Vein endothelial cell (primary cell): ENCODE results near the gene SLC13A3. TPM values are rescaled to one million over a fixed set of nuclear protein-coding genes. Genes with fewer than 3 reads are reported as not detected.

Experiments used
- total RNA-seq: library from RNA; depleted of rRNA; stranded (reverse); fragments of >200 nt; gene quantifications from 2 replicates; pipeline ENCODE4 v1.2.3, GENCODE V29; 2012

Gene SLC13A3, protein sequence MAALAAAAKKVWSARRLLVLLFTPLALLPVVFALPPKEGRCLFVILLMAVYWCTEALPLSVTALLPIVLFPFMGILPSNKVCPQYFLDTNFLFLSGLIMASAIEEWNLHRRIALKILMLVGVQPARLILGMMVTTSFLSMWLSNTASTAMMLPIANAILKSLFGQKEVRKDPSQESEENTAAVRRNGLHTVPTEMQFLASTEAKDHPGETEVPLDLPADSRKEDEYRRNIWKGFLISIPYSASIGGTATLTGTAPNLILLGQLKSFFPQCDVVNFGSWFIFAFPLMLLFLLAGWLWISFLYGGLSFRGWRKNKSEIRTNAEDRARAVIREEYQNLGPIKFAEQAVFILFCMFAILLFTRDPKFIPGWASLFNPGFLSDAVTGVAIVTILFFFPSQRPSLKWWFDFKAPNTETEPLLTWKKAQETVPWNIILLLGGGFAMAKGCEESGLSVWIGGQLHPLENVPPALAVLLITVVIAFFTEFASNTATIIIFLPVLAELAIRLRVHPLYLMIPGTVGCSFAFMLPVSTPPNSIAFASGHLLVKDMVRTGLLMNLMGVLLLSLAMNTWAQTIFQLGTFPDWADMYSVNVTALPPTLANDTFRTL
- under 0.01 and 0.65 TPM in 2 replicates for total RNA-seq

DNA sequence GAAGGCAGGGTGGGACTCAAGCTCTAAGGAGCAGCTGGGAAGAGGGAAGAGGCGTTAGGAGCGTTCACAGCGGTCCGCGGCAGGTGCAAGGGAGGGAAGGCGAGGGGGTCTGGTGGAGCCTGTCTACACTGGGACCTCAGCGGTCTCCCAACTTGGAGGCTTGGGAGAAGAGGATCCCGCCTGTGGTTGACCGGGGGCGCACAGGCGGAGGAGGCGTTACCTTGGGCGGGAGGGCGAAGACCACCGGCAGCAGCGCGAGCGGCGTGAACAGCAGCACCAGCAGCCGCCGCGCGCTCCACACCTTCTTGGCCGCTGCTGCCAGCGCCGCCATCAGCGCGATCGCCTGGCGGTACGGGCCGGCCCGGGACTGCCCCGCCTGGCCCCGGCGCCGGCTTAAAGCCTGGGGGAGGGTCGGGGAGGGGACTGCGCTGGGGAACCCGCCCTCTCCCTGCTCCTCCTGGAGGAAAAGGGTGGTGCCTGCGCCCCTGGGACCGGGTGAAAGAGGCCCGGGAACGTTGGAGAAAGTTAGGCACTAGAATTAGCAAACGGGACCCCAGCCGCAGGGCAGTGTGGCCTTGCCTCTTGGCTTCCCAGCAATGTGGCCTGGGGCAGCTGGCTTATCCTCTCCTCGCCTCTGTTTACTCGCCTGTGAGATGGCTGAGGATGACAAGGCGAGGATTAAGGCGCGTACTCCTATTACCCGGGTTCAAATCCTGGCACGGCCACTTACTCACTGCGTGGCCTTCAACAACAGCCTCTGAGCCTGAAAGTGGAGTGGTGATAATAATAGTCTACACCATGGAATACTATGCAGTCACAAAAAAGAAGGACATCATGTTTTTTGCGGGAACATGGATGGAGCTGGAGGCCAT is at the start of gene SLC13A3:
SLC13A3 (minus strand) TSS at position 369 of the 872 bp plus-strand sequence; CDS start at position 331, 38 bp downstream.

DNA sequence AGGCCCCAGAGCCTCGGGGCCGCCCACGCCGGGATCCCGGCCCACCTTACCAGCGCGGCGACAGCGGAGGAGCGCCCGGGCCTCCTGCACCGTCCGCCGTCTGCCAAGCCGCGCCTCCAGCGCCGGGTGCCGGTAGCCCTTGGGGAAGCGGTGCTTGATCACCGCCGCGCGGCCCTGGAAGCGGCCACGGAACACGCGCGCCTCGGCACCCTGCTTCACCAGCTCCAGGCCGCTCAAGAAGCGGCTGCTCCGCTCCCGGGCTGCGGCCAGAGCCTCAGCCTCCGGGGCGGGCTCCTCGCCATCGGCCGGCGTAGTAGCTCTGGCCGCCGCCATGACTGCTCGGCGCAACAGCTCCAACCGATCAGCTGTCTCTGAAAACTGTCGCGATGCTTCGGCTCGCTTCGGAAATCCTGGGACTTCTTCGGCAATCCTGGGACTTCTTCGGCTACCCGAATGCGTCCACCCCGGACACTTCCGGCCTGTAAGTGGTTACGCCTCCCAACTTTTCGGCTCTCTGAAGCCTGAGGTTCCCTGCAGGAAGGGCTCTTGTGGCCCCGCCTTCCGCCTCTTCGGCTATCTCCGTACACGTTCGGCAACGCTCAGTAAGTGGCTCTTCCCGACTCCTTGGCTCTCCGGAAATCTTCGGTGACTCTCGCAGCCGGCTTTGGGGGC is 38.0 kb upstream of the SLC13A3 start, which contains the start of gene TP53RK:
TP53RK (minus strand) TSS at position 363 of the 672 bp plus-strand sequence; CDS start at position 333, 30 bp downstream.

DNA sequence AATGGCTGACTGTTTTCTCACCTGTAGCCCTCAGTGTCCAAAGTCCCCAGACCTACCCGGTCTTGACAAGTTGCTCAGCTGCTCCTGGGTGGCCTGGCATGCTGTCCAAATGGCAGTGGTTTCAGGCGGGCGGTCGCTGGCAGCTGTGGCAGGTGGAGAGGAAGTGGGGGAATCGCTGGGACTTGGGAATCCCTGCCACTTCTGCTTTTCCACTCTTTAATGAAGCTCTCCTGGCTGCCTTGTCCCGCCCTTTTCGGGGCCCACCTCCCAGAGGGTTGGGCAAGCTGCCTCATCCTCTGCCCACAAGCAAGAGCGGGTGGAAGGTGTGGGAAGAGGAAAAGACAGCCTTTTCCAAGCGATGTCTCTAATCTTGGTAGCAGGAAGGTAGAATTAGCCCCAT is 100.8 kb downstream of the SLC13A3 start, which contains the start of gene OCSTAMP:
OCSTAMP (minus strand) TSS at position 194 of the 400 bp plus-strand sequence; CDS start at position 100, 94 bp downstream.

DNA sequence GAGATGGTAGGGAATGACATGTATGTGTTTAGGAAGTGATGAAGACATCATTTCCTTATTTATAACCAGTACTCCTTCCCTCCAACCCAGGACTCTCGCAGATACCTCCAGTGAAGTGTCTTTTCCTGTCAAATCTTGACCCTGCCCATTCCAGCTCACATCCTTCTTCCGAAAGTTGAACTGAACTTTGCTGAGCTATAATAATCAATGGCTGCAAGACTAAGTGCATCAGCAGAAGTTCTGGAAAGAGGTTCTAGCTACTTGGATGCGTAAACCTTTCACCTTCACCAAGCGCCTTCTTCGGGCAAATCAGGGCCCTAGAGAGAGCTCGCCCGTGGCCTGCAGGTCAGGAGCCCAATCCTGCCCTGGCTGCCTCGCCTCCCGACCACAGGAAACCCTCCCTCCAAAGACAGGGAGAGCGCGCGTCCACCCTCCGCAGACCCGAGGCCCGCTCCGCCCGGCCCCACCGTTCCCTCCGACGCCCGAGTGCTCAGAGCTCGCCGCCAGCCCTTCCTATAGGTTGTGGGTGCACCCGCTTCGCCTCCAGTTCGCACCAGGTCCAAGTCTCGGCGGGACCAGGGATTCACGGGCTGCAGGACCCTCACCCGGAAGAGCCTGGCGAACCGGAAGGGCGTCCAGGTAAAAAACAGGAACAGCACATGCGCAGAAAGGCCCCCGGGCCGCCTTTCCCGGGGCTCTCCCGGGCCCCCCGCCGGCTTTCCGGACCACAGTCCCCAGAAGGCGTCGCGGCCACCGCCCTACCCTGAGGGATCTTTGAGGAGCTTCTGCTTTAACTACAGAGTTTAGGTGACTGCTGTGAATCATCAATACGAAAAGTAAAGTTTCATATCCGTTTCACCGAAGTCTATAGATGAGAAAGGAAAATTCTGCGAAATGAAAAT is 138.1 kb downstream of the SLC13A3 start, which contains the start of gene ZNF334:
ZNF334 (minus strand) TSS at position 617 of the 902 bp plus-strand sequence. CDS start 1,457 bp downstream, outside the sequence.

Other genes with a start within 250 kb of the SLC13A3 start
- gene ELMO2, start 244.8 kb downstream of the SLC13A3 start, total RNA-seq: 31.7 and 36.3 TPM in 2 replicates
- under 0.01 and 0.48 TPM in 2 replicates for gene ZNF334, start 137.9 kb downstream of the SLC13A3 start, total RNA-seq
- gene OCSTAMP, start 100.8 kb downstream of the SLC13A3 start, total RNA-seq: not detected in 2 replicates
- 16.3 and 18.8 TPM in 2 replicates for gene TP53RK, start 38.0 kb upstream of the SLC13A3 start, total RNA-seq
- gene SLC2A10, start 58.2 kb upstream of the SLC13A3 start, total RNA-seq: 7.5 and 8.8 TPM in 2 replicates
- gene EYA2, start 243.4 kb upstream of the SLC13A3 start, total RNA-seq: not detected in 2 replicates